ENCODE measurements around the gene ZNF385B. TPM values are rescaled to one million over a fixed set of nuclear protein-coding genes. Genes with fewer than 3 reads are reported as not detected.

The ZNF385B gene
- 0.15 to 0.18 TPM (median 0.17 TPM) in 3 of 5 replicates, not detected in the others for total RNA-seq (2022; extraction: Qiagen RNA extraction; ENCODE audit: low read depth)

GRCh38 chr2:179861416-179862067 lies at the start of gene ZNF385B:
Gene ZNF385B, minus strand, starts transcription at chr2:179861612.

Other genes with a start within 250 kb of the ZNF385B start
- 10.8 to 15.2 TPM (median 12.4 TPM) in 5 replicates for gene CWC22, start 145.7 kb upstream of the ZNF385B start, total RNA-seq (2022; extraction: Qiagen RNA extraction; ENCODE audit: low read depth)